Uterus (tissue), 4 donors: ENCODE results near the gene IDUA. TPM values are rescaled to one million over a fixed set of nuclear protein-coding genes. Genes with fewer than 3 reads are reported as not detected.
A peak's percentile ranks its signal among the peaks of the same experiment; 100 is the strongest.

Experiments used
- DNase-seq, 2 donors: peaks; one replicate each; pipeline ENCODE4 v3.0.0-alpha.2; 2019 to 2020
- H3K27ac ChIP-seq, 2 donors: fragments of 200-600 bp; sonication (generic); 1 replicate in 1 of 2; 2 replicates in 1 of 2; pipeline ENCODE4 v1.5.1; 2016 to 2018
- H3K27me3 ChIP-seq, 2 donors: fragments of 200-600 bp; sonication (generic); one replicate each; pipeline ENCODE4 v1.5.1; 2018 to 2019; ENCODE audit warnings: control low read depth in 1 of 2
- H3K36me3 ChIP-seq, 2 donors: fragments of 200-600 bp; sonication (generic); one replicate each; pipeline ENCODE4 v1.5.1; 2019; ENCODE audit warnings: control low read depth in 1 of 2
- H3K4me1 ChIP-seq, 2 donors: fragments of 200-600 bp; sonication (generic); one replicate each; pipeline ENCODE4 v1.5.1; 2018 to 2019; ENCODE audit warnings: control low read depth in 1 of 2
- H3K4me3 ChIP-seq, 2 donors: fragments of 200-600 bp; sonication (generic); 1 replicate in 1 of 2; 2 replicates in 1 of 2; pipeline ENCODE4 v1.5.1; 2018 to 2019; ENCODE audit warnings: mild to moderate bottlenecking in 1 of 2
- H3K9me3 ChIP-seq, 2 donors: fragments of 200-600 bp; sonication (generic); one replicate each; pipeline ENCODE4 v1.5.1; 2019; ENCODE audit warnings: control low read depth in 1 of 2
- POLR2A ChIP-seq, 2 donors: fragments of 450-650 bp; IDR thresholded peaks; one replicate each; pipeline ENCODE4 v1.6.1; 2016; ENCODE audit warnings: antibody characterized with exemption in 2 of 2, mild to moderate bottlenecking in 1 of 2, moderate library complexity in 1 of 2
- intact Hi-C: fragments of 100-400 bp; cut with DNase I; formaldehyde crosslinking; loops from one replicate; pipeline ENCODE4 v1.15.1; 2023; ENCODE audit warnings: low total_unique reads
- total RNA-seq, 4 donors: library from RNA; depleted of rRNA in 3 of 4; stranded (reverse); fragments of >200 nt in 3 of 4; gene quantifications; one replicate each; pipeline versions ENCODE4 v1.1.0 to v1.2.4, GENCODE V29; 2014 to 2023
- TF ChIP-seq, protein P1 (sequence below), 4 experiments: fragments of 200-600 bp in 2 of 4; fragments of 450-650 bp in 2 of 4; sonication (generic) in 2 of 4; IDR thresholded peaks; one replicate each; pipeline ENCODE4 v1.5.1; 2016 to 2019; ENCODE audit warnings: antibody characterized with exemption in 4 of 4, mild to moderate bottlenecking in 2 of 4, moderate library complexity in 1 of 4
- donor health status: DM: yes; HTN: yes; CAD: no.

The IDUA gene
- total RNA-seq, 4 donors from 2014 or later = 2.8 to 45.8 (median 9.9) TPM

DNA sequence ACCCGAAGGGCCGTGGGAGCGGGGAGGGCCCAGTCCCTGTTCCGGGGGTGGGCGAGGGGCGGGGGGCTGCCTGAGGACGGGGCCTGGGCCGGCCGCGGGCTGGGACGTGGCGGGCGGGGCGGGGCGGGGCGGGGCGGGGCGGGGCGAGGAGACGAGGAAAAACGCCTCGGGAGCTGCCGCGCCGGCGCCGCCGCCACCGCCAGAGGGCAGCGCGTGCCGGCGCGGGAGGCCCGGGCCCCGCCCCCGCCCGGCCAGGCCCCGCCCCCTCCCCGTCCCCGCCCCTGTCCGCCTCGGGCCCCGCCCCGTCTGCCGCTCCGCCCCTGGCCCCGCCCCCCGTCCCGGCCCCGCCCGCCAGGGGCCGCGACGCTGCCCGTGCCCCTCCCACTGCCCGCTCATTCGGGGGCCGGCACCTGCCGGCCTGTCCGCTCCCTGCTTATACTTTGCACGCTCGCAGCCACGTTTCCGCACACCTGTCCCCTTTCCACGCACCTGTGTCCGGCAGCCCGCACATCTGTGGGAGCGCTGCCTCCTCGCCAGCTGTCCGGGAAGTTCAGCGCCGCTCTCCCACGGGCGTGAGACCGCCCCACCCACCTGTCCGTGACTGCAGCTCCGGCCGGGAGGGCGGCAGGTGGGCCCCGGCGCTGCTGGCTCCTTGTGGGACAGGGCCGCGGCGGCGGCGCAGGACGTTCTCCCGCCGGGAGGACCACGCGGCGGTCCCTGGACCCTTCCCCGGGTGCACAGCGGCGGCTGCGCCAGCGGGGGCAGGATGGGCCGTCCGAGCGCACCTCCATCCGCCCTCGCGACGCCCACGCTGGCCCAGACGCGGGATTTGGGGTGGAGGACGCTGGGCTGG, 22.9 kb downstream of the IDUA start:
- Histone ChIP-seq H3K4me1 (peaks cover 0 to 21% of the 10 kb centered on the region in 2 donors), H3K36me3 (no peaks in the 10 kb centered on the region), H3K27ac (peak overlapping the region; percentile 48 to 73), H3K4me3 (peak overlapping the region; percentile 42 to 59), H3K9me3 (no peaks in the 10 kb centered on the region), H3K27me3 (no peaks in the 10 kb centered on the region)
- TF ChIP-seq, protein P1, sequence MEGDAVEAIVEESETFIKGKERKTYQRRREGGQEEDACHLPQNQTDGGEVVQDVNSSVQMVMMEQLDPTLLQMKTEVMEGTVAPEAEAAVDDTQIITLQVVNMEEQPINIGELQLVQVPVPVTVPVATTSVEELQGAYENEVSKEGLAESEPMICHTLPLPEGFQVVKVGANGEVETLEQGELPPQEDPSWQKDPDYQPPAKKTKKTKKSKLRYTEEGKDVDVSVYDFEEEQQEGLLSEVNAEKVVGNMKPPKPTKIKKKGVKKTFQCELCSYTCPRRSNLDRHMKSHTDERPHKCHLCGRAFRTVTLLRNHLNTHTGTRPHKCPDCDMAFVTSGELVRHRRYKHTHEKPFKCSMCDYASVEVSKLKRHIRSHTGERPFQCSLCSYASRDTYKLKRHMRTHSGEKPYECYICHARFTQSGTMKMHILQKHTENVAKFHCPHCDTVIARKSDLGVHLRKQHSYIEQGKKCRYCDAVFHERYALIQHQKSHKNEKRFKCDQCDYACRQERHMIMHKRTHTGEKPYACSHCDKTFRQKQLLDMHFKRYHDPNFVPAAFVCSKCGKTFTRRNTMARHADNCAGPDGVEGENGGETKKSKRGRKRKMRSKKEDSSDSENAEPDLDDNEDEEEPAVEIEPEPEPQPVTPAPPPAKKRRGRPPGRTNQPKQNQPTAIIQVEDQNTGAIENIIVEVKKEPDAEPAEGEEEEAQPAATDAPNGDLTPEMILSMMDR (IDR thresholded peaks at IDR 0.05) = peak in 3 of 4 experiments; percentile 14 to 37 (median 18)
- TF ChIP-seq POLR2A (IDR thresholded peaks at IDR 0.05) = peak in 1 of 2 donors; percentile 24
- peak; percentile 72 to 75 for DNase-seq
- intact Hi-C loops = no loop called here

DNA sequence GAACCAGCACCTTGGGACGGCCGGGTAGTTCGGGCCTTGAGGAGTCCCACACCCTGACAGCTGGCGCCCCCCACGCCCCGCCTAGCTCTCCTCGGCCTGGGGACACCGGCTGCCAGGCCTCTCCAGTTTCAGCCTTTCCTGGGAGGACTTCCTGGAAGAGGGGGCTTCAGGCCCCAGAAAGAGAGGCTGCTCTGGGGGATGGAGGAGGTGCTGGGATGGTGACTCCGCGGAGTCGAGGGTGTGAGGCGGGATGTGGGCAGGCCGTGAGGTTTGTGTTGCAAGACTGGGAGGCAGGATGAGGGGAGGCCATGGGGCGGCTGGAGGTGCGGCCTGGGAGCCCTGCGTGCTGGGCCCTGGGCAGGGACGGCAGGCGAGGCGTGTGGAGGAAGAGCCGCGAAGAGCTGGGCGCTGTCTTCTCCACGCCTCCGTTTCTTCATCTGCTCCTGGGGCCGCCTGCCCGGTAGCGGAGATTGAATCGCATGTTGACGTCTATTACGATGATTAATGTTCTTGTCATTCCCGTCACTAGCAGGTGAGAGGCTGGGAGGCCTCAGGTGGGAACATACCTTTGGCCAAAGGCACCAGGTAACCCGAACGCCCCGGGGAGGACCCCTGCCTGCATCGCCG, 23.7 kb downstream of the IDUA start:
- Histone ChIP-seq H3K36me3 (no peaks in the 10 kb centered on the region), H3K4me3 (peak overlapping the region; percentile 40 to 59), H3K4me1 (peaks cover 0 to 21% of the 10 kb centered on the region in 2 donors), H3K9me3 (no peaks in the 10 kb centered on the region), H3K27me3 (no peaks in the 10 kb centered on the region), H3K27ac (peak overlapping the region; percentile 28 to 73)
- intact Hi-C loops = no loop called here
- peak; percentile 73 for DNase-seq
- no peak for TF ChIP-seq POLR2A (IDR thresholded peaks at IDR 0.05)
- TF ChIP-seq, protein P1 (IDR thresholded peaks at IDR 0.05) = no peak

DNA sequence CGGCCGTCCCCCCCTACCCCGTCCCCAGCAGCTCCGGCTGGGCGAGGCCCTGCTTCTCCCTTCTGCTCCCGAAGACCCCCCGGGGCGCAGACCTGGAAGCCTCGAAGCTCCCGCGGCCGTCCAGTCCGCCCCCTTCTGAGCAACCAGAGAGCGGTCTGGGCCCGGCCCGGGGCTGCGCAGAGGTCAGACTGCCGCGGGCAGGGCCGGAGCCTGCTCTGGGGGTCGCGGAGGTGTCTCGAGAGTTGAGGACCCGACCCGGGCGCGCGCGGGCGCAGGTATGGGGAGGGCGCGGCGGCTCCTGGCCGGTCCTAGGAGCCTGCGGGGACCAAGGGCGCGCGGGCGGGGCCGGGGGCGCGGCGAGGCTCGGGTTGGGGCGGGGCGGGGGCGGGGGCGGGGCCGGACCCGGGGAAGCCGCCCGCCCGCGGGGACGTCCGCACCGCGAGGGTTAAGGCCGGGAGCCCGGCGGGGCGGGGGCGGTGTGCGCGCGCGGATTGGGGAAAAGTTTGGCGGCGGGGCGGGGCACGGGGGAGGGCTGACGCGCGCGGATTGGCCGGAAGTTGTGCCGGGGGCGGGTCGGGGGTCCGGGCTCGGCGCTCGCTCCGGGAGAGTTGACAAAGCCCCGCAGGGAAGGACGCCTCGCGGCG, 24.3 kb downstream of the IDUA start, which contains the start of gene FGFRL1:
TSS of gene FGFRL1 (plus strand) at position 605 of the 644 bp plus-strand sequence. CDS start 860 bp downstream, outside the sequence.
- TF ChIP-seq, protein P1 (IDR thresholded peaks at IDR 0.05) = no peak
- peak in 1 of 2 donors; percentile 29 for TF ChIP-seq POLR2A (IDR thresholded peaks at IDR 0.05)
- intact Hi-C loops = no loop called here
- DNase-seq = peak; percentile 92 to 93
- Histone ChIP-seq H3K27me3 (no peaks in the 10 kb centered on the region), H3K36me3 (no peaks in the 10 kb centered on the region), H3K4me3 (peak within 1 kb of the TSS; percentile 44 to 59), H3K4me1 (peaks cover 0 to 21% of the 10 kb centered on the region in 2 donors), H3K27ac (peak within 1 kb of the TSS; percentile 28 to 73), H3K9me3 (no peaks in the 10 kb centered on the region)

DNA sequence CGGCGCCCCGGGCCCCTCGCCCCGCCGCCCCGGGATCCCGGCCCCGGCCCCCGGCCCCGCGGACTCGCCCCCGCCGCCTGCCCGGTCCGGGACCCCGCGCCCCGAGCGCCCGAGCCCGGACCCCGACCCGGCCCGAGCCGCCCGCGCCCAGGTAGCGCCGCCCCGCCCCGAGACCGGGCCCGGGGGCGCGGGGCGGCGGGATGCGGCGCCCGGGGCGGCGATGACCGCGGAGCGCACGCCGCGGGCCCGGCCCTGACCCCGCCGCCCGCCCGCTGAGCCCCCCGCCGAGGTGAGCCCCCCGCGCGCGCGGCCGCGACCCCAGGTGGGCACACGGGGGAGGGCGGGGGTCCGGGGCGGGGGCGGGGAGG, 24.8 kb downstream of the IDUA start:
- Histone ChIP-seq H3K4me1 (peaks cover 0 to 21% of the 10 kb centered on the region in 2 donors), H3K9me3 (no peaks in the 10 kb centered on the region), H3K4me3 (peak overlapping the region in 1 of 2 donors; percentile 52), H3K27ac (no peak overlapping the region), H3K36me3 (no peaks in the 10 kb centered on the region), H3K27me3 (no peaks in the 10 kb centered on the region)
- intact Hi-C loops = no loop called here
- no peak for DNase-seq
- TF ChIP-seq, protein P1 (IDR thresholded peaks at IDR 0.05) = no peak
- no peak for TF ChIP-seq POLR2A (IDR thresholded peaks at IDR 0.05)
